CD1c-positive myeloid dendritic cell (primary cell): ENCODE results near the gene OR6V1.
"Not testable (repeated sequence)": the region's sequence is repeated elsewhere in the genome, so short reads cannot be mapped to it uniquely, and the experiment has no call there.

ENCODE experiments used
- DNase-seq: peaks from one replicate; pipeline ENCODE4 v3.0.0-alpha.2; 2016; ENCODE audit errors: extremely low spot score

OR6V1 gene

GRCh38 chr7:143042790-143043271 is 9.3 kb upstream of the OR6V1 start:
- no peak for DNase-seq

- DNase-seq = no peak
Observed at GRCh38 chr7:143043391-143043790, 8.8 kb upstream of the OR6V1 start.

GRCh38 chr7:143046426-143046851 is 5.7 kb upstream of the OR6V1 start:
- DNase-seq = peak; percentile 60

GRCh38 chr7:143047326-143047725 is 4.8 kb upstream of the OR6V1 start:
- peak; percentile 82 for DNase-seq

GRCh38 chr7:143048827-143049226 is 3.3 kb upstream of the OR6V1 start:
- peak; percentile 49 for DNase-seq

- peak; percentile 20 for DNase-seq
Observed at GRCh38 chr7:143049362-143049761, 2.8 kb upstream of the OR6V1 start.

- no peak for DNase-seq
Observed at GRCh38 chr7:143050931-143051330, 1.2 kb upstream of the OR6V1 start.

- no peak for DNase-seq
Observed at GRCh38 chr7:143054621-143055020, 2.5 kb downstream of the OR6V1 start.

- DNase-seq = no peak
Observed at GRCh38 chr7:143055754-143056153, 3.6 kb downstream of the OR6V1 start.

- no peak for DNase-seq
Observed at GRCh38 chr7:143063741-143064140, 11.6 kb downstream of the OR6V1 start.

GRCh38 chr7:143068446-143068845 is 16.3 kb downstream of the OR6V1 start:
- no peak for DNase-seq

GRCh38 chr7:143069912-143070500 is 17.9 kb downstream of the OR6V1 start:
- DNase-seq = no peak

GRCh38 chr7:143073556-143073955 is 21.4 kb downstream of the OR6V1 start:
- DNase-seq = no peak

GRCh38 chr7:143074141-143074540 is 22.0 kb downstream of the OR6V1 start:
- DNase-seq = no peak

- DNase-seq = no peak
Observed at GRCh38 chr7:143085109-143085508, 33.0 kb downstream of the OR6V1 start.

GRCh38 chr7:143085610-143086009 is 33.5 kb downstream of the OR6V1 start:
- not testable (repeated sequence) for DNase-seq

- not testable (repeated sequence) for DNase-seq
Observed at GRCh38 chr7:143088549-143089231, 36.5 kb downstream of the OR6V1 start.

GRCh38 chr7:143096146-143096545 is 44.0 kb downstream of the OR6V1 start:
- no peak for DNase-seq

GRCh38 chr7:143099579-143099978 is 47.4 kb downstream of the OR6V1 start:
- not testable (repeated sequence) for DNase-seq
